Germinal center (tissue), 1 donor: ENCODE data around the gene RFX7.
A peak's percentile ranks its signal among the peaks of the same experiment; 100 is the strongest.

Source experiments
- DNase-seq: peaks from one replicate; pipeline ENCODE4 v3.0.0; 2012; ENCODE audit warnings: mixed read lengths, low spot score

The RFX7 gene

GRCh38 chr15:56126409-56126808 is 117.3 kb downstream of the RFX7 start:
- DNase-seq = no peak

- no peak for DNase-seq
Measured at GRCh38 chr15:56124391-56124790, 119.3 kb downstream of the RFX7 start.

GRCh38 chr15:56105855-56106254 is 137.8 kb downstream of the RFX7 start:
- no peak for DNase-seq

GRCh38 chr15:56102441-56102840 is 141.2 kb downstream of the RFX7 start:
- DNase-seq = no peak

GRCh38 chr15:56099311-56099710 is 144.4 kb downstream of the RFX7 start:
- no peak for DNase-seq

GRCh38 chr15:56098195-56098863 is 145.3 kb downstream of the RFX7 start:
- DNase-seq = no peak

GRCh38 chr15:56095406-56095805 is 148.3 kb downstream of the RFX7 start:
- DNase-seq = no peak

GRCh38 chr15:56094171-56094570 is 149.5 kb downstream of the RFX7 start:
- DNase-seq = no peak

GRCh38 chr15:56088389-56088788 is 155.3 kb downstream of the RFX7 start:
- no peak for DNase-seq

GRCh38 chr15:56086566-56086965 is 157.1 kb downstream of the RFX7 start:
- DNase-seq = no peak

- no peak for DNase-seq
Measured at GRCh38 chr15:56082263-56082761, 161.4 kb downstream of the RFX7 start.

GRCh38 chr15:56077081-56077480 is 166.6 kb downstream of the RFX7 start:
- DNase-seq = no peak

GRCh38 chr15:56076640-56077039 is 167.0 kb downstream of the RFX7 start:
- DNase-seq = no peak

- no peak for DNase-seq
Measured at GRCh38 chr15:56074481-56075265, 169.0 kb downstream of the RFX7 start.

GRCh38 chr15:56064152-56064551 is 179.5 kb downstream of the RFX7 start:
- no peak for DNase-seq

- no peak for DNase-seq
Measured at GRCh38 chr15:56059716-56060115, 184.0 kb downstream of the RFX7 start.

- no peak for DNase-seq
Measured at GRCh38 chr15:56058986-56059385, 184.7 kb downstream of the RFX7 start.

- no peak for DNase-seq
Measured at GRCh38 chr15:56056626-56057025, 187.1 kb downstream of the RFX7 start.

GRCh38 chr15:56053046-56053400 is 190.7 kb downstream of the RFX7 start:
- no peak for DNase-seq

- DNase-seq = peak; percentile 42
Measured at GRCh38 chr15:56052395-56053045, 191.2 kb downstream of the RFX7 start.

- DNase-seq = no peak
Measured at GRCh38 chr15:56051676-56052075, 192.0 kb downstream of the RFX7 start.

GRCh38 chr15:56049577-56049976 is 194.1 kb downstream of the RFX7 start:
- DNase-seq = no peak

GRCh38 chr15:56047354-56047753 is 196.3 kb downstream of the RFX7 start:
- no peak for DNase-seq
